Measurements from ENCODE around the gene STOX2.

The STOX2 gene

GRCh38 chr4:183986971-183987946, 82.2 kb downstream of the STOX2 start:
- peak overlapping the region; percentile 11 for H3K4me3 ChIP-seq (ENCODE audit: severe bottlenecking)
- H3K9me3 ChIP-seq (ENCODE audit: severe bottlenecking), result no peaks in the 10 kb centered on the region
- H3K4me1 ChIP-seq (ENCODE audit: insufficient read depth, poor library complexity, severe bottlenecking), result peaks cover 18% of the 10 kb centered on the region
- TF ChIP-seq, protein P1, sequence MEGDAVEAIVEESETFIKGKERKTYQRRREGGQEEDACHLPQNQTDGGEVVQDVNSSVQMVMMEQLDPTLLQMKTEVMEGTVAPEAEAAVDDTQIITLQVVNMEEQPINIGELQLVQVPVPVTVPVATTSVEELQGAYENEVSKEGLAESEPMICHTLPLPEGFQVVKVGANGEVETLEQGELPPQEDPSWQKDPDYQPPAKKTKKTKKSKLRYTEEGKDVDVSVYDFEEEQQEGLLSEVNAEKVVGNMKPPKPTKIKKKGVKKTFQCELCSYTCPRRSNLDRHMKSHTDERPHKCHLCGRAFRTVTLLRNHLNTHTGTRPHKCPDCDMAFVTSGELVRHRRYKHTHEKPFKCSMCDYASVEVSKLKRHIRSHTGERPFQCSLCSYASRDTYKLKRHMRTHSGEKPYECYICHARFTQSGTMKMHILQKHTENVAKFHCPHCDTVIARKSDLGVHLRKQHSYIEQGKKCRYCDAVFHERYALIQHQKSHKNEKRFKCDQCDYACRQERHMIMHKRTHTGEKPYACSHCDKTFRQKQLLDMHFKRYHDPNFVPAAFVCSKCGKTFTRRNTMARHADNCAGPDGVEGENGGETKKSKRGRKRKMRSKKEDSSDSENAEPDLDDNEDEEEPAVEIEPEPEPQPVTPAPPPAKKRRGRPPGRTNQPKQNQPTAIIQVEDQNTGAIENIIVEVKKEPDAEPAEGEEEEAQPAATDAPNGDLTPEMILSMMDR (IDR thresholded peaks at IDR 0.05; ENCODE audit: poor library complexity, severe bottlenecking), result no peak
- H3K27me3 ChIP-seq (ENCODE audit: insufficient read depth, poor library complexity, severe bottlenecking), result no peaks in the 10 kb centered on the region
- ATAC-seq (ENCODE audit: low read depth), result peak; percentile 93
- peak overlapping the region; percentile 69 for H3K27ac ChIP-seq (ENCODE audit: poor library complexity, severe bottlenecking)
- H3K36me3 ChIP-seq (ENCODE audit: low read depth), result no peaks in the 10 kb centered on the region
- DNase-seq (ENCODE audit: low spot score), result peak; percentile 95

- H3K4me1 ChIP-seq (ENCODE audit: insufficient read depth, poor library complexity, severe bottlenecking), result peaks cover 18% of the 10 kb centered on the region
- H3K9me3 ChIP-seq (ENCODE audit: severe bottlenecking), result no peaks in the 10 kb centered on the region
- peak overlapping the region; percentile 69 for H3K27ac ChIP-seq (ENCODE audit: poor library complexity, severe bottlenecking)
- H3K36me3 ChIP-seq (ENCODE audit: low read depth), result no peaks in the 10 kb centered on the region
- ATAC-seq (ENCODE audit: low read depth), result peak; percentile 83
- TF ChIP-seq, protein P1 (IDR thresholded peaks at IDR 0.05; ENCODE audit: poor library complexity, severe bottlenecking), result no peak
- no peaks in the 10 kb centered on the region for H3K27me3 ChIP-seq (ENCODE audit: insufficient read depth, poor library complexity, severe bottlenecking)
- DNase-seq (ENCODE audit: low spot score), result no peak
- peak overlapping the region; percentile 11 for H3K4me3 ChIP-seq (ENCODE audit: severe bottlenecking)
These were observed 82.9 kb downstream of the STOX2 start for GRCh38 chr4:183987987-183988392.

GRCh38 chr4:183988874-183989273, 83.8 kb downstream of the STOX2 start:
- no peaks in the 10 kb centered on the region for H3K9me3 ChIP-seq (ENCODE audit: severe bottlenecking)
- H3K36me3 ChIP-seq (ENCODE audit: low read depth), result no peaks in the 10 kb centered on the region
- DNase-seq (ENCODE audit: low spot score), result no peak
- H3K27me3 ChIP-seq (ENCODE audit: insufficient read depth, poor library complexity, severe bottlenecking), result no peaks in the 10 kb centered on the region
- H3K27ac ChIP-seq (ENCODE audit: poor library complexity, severe bottlenecking), result peak overlapping the region; percentile 69
- TF ChIP-seq, protein P1 (IDR thresholded peaks at IDR 0.05; ENCODE audit: poor library complexity, severe bottlenecking), result no peak
- peaks cover 18% of the 10 kb centered on the region for H3K4me1 ChIP-seq (ENCODE audit: insufficient read depth, poor library complexity, severe bottlenecking)
- ATAC-seq (ENCODE audit: low read depth), result no peak
- no peak overlapping the region for H3K4me3 ChIP-seq (ENCODE audit: severe bottlenecking)

DNA sequence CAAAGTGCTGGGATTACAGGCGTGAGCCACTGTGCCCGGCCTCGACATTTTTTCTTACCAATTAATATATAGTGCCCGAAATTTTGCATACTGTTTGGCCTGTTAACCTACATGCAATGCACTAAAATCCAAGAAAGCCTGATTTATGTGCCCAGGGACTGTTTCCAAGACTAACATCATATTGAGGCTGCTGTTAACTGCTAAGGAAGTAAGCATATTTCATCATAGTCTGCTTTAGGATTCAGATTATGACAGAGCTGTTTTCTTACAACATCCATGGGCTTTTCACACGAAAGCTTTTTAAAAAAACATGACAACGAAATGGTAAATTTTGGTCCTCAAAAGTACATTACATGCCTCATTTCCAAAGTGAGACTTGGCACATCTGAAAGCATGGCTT, 84.4 kb downstream of the STOX2 start:
- Histone ChIP-seq H3K36me3 (ENCODE audit: low read depth) (no peaks in the 10 kb centered on the region), H3K4me3 (ENCODE audit: severe bottlenecking) (no peak overlapping the region), H3K27ac (ENCODE audit: poor library complexity, severe bottlenecking) (no peak overlapping the region), H3K4me1 (ENCODE audit: insufficient read depth, poor library complexity, severe bottlenecking) (peaks cover 18% of the 10 kb centered on the region), H3K27me3 (ENCODE audit: insufficient read depth, poor library complexity, severe bottlenecking) (no peaks in the 10 kb centered on the region), H3K9me3 (ENCODE audit: severe bottlenecking) (no peaks in the 10 kb centered on the region)
- ATAC-seq (ENCODE audit: low read depth), result no peak
- TF ChIP-seq, protein P1 (IDR thresholded peaks at IDR 0.05; ENCODE audit: poor library complexity, severe bottlenecking), result no peak
- DNase-seq (ENCODE audit: low spot score), result no peak

- DNase-seq (ENCODE audit: low spot score) (no peak), ATAC-seq (ENCODE audit: low read depth) (no peak)
- no peaks in the 10 kb centered on the region for H3K9me3 ChIP-seq (ENCODE audit: severe bottlenecking)
- no peak overlapping the region for H3K4me3 ChIP-seq (ENCODE audit: severe bottlenecking)
- no peaks in the 10 kb centered on the region for H3K36me3 ChIP-seq (ENCODE audit: low read depth)
- TF ChIP-seq, protein P1 (IDR thresholded peaks at IDR 0.05; ENCODE audit: poor library complexity, severe bottlenecking), result no peak
- no peaks in the 10 kb centered on the region for H3K27me3 ChIP-seq (ENCODE audit: insufficient read depth, poor library complexity, severe bottlenecking)
- H3K4me1 ChIP-seq (ENCODE audit: insufficient read depth, poor library complexity, severe bottlenecking), result peaks cover 18% of the 10 kb centered on the region
- no peak overlapping the region for H3K27ac ChIP-seq (ENCODE audit: poor library complexity, severe bottlenecking)
These were observed 84.8 kb downstream of the STOX2 start for GRCh38 chr4:183989931-183990330.
